ENCODE measurements around the gene ETV6. TPM values are rescaled to one million over a fixed set of nuclear protein-coding genes. Genes with fewer than 3 reads are reported as not detected.

Gene ETV6
- total RNA-seq, 1 experiment from 2014 or later: 17.2 TPM

DNA sequence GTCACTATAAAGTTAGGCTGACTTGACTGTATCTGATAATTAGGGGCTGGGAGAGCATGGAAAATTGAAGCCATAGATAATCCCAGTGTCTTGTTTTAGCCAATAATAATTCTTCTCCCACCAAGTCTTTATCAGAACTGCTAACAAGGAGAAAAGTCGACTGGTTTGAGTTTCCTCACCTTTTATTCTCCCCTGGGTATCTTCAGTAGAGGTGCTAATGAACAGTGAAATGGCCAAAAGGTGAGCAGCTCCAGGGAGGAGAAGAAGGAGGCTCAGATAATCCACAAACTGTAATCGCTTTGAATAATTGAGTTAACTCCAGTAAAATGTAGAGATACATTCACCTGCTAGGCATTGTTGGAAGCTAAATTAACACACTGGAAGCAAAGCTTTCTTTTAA lies 72.6 kb downstream of the ETV6 start:
- no peaks in the 10 kb centered on the region for H3K4me1 ChIP-seq (ENCODE audit: control insufficient read depth, insufficient read depth, low read length)

DNA sequence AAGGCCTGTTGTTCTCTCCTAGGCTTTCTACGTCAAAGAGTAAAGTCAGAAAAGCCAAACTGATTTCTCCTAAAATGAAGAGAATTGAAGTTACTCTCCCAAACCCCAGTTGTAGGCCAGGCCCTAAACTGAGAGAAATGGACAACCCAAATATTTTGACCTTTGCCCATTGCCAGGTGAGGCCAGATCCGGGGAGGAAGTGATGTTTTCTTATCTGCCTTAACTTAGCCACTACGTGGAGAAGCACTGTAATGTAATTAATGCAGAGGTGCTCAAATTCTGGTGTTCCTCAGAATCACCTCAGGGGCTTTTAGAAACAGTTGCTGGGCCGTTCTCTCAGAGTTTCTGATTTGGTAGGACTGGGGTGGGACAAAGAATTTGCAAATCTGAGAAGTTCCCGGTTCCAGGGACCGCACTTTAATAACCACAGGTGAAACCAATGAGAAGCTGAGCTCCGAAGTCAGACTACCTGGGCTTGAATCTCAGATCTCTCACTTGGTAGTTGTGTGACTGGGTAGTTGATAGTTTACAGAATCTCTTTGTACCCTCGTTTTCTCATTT lies 73.2 kb downstream of the ETV6 start:
- H3K4me3 ChIP-seq (ENCODE audit: low read depth in 2 of 2, low read length in 2 of 2): no peak overlapping the region
- TF ChIP-seq SIN3A (IDR thresholded peaks at IDR 0.05; ENCODE audit: borderline replicate concordance, insufficient read depth, low read depth, low read length): no peak
- no peak for TF ChIP-seq CTCF (IDR thresholded peaks at IDR 0.05)
- no peak for TF ChIP-seq REST (IDR thresholded peaks at IDR 0.05; ENCODE audit: insufficient read depth in 1 of 2, low read depth in 2 of 2, low read length in 1 of 2)
- no peak for TF ChIP-seq TCF7L2 (IDR thresholded peaks at IDR 0.05; ENCODE audit: low read depth, low read length)
- TF ChIP-seq POLR2AphosphoS5 (IDR thresholded peaks at IDR 0.05; ENCODE audit: low read depth, low read length): no peak
- no peaks in the 10 kb centered on the region for H3K27me3 ChIP-seq (ENCODE audit: control insufficient read depth, insufficient read depth, low read length)
- no peaks in the 10 kb centered on the region for H3K4me1 ChIP-seq (ENCODE audit: control insufficient read depth, insufficient read depth, low read length)
- POLR2A ChIA-PET: no interaction called here
- in situ Hi-C loops (cut with HindIII; ENCODE audit: low pct_unique_long_range_greater_than_20kb, low sequenced_read_pairs): no loop called here
- no peaks in the 10 kb centered on the region for H3K9me3 ChIP-seq (ENCODE audit: control insufficient read depth, insufficient read depth, low read depth, low read length)
- intact Hi-C loops (cut with micrococcal nuclease; ENCODE audit: unreplicated experiment): no loop called here
- CTCF ChIA-PET: no interaction called here
- no peak for ATAC-seq
- no TSS peak for BruUV-seq (replicated peaks)
- H3K27ac ChIP-seq (ENCODE audit: low read length): no peak overlapping the region
- no peak for DNase-seq (ENCODE audit: low read depth, low spot score)
- H3K36me3 ChIP-seq (ENCODE audit: control insufficient read depth, insufficient read depth, low read length): no peaks in the 10 kb centered on the region

More for the DNA sequence above, 72.6 kb downstream of the ETV6 start:
- no TSS peak for BruUV-seq (replicated peaks)
- Histone ChIP-seq H3K27ac (ENCODE audit: low read length) (no peak overlapping the region), H3K4me3 (ENCODE audit: low read depth in 2 of 2, low read length in 2 of 2) (no peak overlapping the region), H3K9me3 (ENCODE audit: control insufficient read depth, insufficient read depth, low read depth, low read length) (no peaks in the 10 kb centered on the region), H3K27me3 (ENCODE audit: control insufficient read depth, insufficient read depth, low read length) (no peaks in the 10 kb centered on the region), H3K36me3 (ENCODE audit: control insufficient read depth, insufficient read depth, low read length) (no peaks in the 10 kb centered on the region)
- in situ Hi-C loops (cut with HindIII; ENCODE audit: low pct_unique_long_range_greater_than_20kb, low sequenced_read_pairs) (no loop called here), intact Hi-C loops (cut with micrococcal nuclease; ENCODE audit: unreplicated experiment) (no loop called here)
- CTCF ChIA-PET: no interaction called here
- TF ChIP-seq REST (IDR thresholded peaks at IDR 0.05; ENCODE audit: insufficient read depth in 1 of 2, low read depth in 2 of 2, low read length in 1 of 2) (no peak), CTCF (IDR thresholded peaks at IDR 0.05) (no peak), POLR2AphosphoS5 (IDR thresholded peaks at IDR 0.05; ENCODE audit: low read depth, low read length) (no peak), SIN3A (IDR thresholded peaks at IDR 0.05; ENCODE audit: borderline replicate concordance, insufficient read depth, low read depth, low read length) (no peak)
- no peak for DNase-seq (ENCODE audit: low read depth, low spot score)
- ATAC-seq: no peak
- POLR2A ChIA-PET: no interaction called here

All from Panc1 (cell line).